Measurements from ENCODE around the gene CALB2.

The CALB2 gene

DNA sequence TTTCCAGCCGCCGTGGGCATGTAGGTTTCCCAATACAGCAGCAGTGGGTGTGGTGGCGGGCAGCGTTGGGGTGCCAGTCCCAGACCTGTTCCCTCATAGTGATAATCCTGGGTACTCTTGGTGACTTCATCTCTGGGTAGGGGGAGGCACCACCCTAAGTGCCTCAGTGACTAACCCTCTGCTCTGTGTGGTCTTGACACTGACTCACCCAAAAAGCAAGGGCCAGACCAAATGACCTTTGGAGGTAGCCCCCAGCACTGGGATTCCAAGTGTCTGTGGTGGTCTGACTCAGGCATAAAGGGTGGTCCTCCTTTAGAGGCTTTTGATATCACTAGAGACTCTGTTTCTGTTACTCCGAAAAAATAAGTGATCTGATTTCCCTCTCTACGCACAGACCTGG is 908 bp downstream of the CALB2 start:
- Histone ChIP-seq H3K9me3 (ENCODE audit: insufficient read depth, low read length) (no peaks in the 10 kb centered on the region), H3K4me3 (ENCODE audit: insufficient read depth, low read length, poor library complexity, severe bottlenecking) (no peak overlapping the region), H4K20me1 (ENCODE audit: low read depth, low read length) (no peaks in the 10 kb centered on the region), H3K4me2 (ENCODE audit: low read depth, low read length, poor library complexity, severe bottlenecking) (no peak overlapping the region), H3K9ac (ENCODE audit: low read length) (no peak overlapping the region), H3K27me3 (ENCODE audit: low read length) (no peaks in the 10 kb centered on the region), H3K36me3 (ENCODE audit: low read length) (no peaks in the 10 kb centered on the region), H3K9me2 (replicated peaks; ENCODE audit: insufficient read depth, low read length) (no peaks in the 10 kb centered on the region), H3K79me2 (ENCODE audit: insufficient read depth, low read length) (no peaks in the 10 kb centered on the region), H2AFZ (ENCODE audit: low read depth, low read length, severe bottlenecking) (no peak overlapping the region), H3F3A (ENCODE audit: insufficient read depth) (no peaks in the 10 kb centered on the region), H3K27ac (ENCODE audit: low read depth, low read length) (no peak overlapping the region)
- TF ChIP-seq, protein P1, sequence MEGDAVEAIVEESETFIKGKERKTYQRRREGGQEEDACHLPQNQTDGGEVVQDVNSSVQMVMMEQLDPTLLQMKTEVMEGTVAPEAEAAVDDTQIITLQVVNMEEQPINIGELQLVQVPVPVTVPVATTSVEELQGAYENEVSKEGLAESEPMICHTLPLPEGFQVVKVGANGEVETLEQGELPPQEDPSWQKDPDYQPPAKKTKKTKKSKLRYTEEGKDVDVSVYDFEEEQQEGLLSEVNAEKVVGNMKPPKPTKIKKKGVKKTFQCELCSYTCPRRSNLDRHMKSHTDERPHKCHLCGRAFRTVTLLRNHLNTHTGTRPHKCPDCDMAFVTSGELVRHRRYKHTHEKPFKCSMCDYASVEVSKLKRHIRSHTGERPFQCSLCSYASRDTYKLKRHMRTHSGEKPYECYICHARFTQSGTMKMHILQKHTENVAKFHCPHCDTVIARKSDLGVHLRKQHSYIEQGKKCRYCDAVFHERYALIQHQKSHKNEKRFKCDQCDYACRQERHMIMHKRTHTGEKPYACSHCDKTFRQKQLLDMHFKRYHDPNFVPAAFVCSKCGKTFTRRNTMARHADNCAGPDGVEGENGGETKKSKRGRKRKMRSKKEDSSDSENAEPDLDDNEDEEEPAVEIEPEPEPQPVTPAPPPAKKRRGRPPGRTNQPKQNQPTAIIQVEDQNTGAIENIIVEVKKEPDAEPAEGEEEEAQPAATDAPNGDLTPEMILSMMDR (IDR thresholded peaks at IDR 0.05; ENCODE audit: insufficient read depth, low read length, poor library complexity, severe bottlenecking), result no peak
- TF ChIP-seq EZH2phosphoT487 (conservative IDR thresholded peaks at IDR 0.05; ENCODE audit: low read length), result no peak

DNA sequence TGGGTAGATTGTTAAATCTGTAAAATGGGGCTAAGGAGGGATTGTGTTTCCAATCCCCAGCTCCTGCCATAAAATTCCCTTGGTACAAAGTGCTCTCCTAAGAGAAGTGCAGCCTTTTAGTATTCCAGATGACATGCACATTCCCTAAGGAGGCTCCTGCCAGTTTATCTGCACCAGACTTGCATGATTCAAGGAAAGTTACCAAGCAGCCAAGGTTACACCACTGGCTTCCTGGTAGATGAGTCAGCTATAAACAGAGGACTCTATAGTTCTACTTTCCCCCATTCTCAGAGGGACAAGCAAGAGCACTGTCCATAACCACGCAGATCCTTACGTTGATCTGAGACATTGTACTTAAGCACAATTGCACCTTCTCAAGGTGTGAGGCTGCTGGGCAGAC is 1.9 kb downstream of the CALB2 start:
- no peak overlapping the region for H3K9ac ChIP-seq (ENCODE audit: low read length)
- H3K36me3 ChIP-seq (ENCODE audit: low read length), result no peaks in the 10 kb centered on the region
- TF ChIP-seq EZH2phosphoT487 (conservative IDR thresholded peaks at IDR 0.05; ENCODE audit: low read length), result no peak
- TF ChIP-seq, protein P1 (IDR thresholded peaks at IDR 0.05; ENCODE audit: insufficient read depth, low read length, poor library complexity, severe bottlenecking), result no peak
- H3K27me3 ChIP-seq (ENCODE audit: low read length), result no peaks in the 10 kb centered on the region
- H3K9me2 ChIP-seq (replicated peaks; ENCODE audit: insufficient read depth, low read length), result no peaks in the 10 kb centered on the region
- H3K27ac ChIP-seq (ENCODE audit: low read depth, low read length), result no peak overlapping the region
- no peak overlapping the region for H2AFZ ChIP-seq (ENCODE audit: low read depth, low read length, severe bottlenecking)
- no peak overlapping the region for H3K4me3 ChIP-seq (ENCODE audit: insufficient read depth, low read length, poor library complexity, severe bottlenecking)
- H4K20me1 ChIP-seq (ENCODE audit: low read depth, low read length), result no peaks in the 10 kb centered on the region
- no peak overlapping the region for H3K4me2 ChIP-seq (ENCODE audit: low read depth, low read length, poor library complexity, severe bottlenecking)
- no peaks in the 10 kb centered on the region for H3F3A ChIP-seq (ENCODE audit: insufficient read depth)
- no peaks in the 10 kb centered on the region for H3K9me3 ChIP-seq (ENCODE audit: insufficient read depth, low read length)
- H3K79me2 ChIP-seq (ENCODE audit: insufficient read depth, low read length), result no peaks in the 10 kb centered on the region

DNA sequence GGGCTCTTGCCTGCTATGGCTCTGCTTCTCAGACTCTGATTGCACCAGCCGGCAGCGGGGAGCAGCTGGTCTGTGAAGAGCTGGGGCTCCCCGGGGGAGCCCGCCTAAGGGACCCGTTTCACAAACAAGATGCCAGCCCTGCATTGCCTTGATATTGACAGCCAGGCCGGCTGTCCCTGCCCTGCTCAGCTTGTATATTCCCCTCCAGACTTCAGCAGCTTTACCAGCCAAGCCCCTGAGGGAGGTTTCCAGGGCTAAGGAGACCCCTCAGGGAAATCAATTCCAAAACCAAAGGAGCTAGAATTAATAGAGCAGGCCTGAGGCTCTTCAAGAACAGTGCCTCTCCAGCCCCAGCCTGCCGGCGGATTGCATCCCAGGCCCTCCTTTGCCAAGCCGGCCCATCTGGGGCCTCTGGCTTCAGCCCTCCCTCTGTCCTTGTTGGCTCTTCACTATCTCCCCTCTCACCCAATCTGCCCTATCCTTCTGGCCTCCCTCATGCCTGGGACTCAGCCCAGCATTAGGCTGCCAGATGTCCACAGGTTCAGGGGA is 5.7 kb downstream of the CALB2 start:
- Histone ChIP-seq H3K27me3 (ENCODE audit: low read length) (no peaks in the 10 kb centered on the region), H3K9me3 (ENCODE audit: insufficient read depth, low read length) (no peaks in the 10 kb centered on the region), H3K9ac (ENCODE audit: low read length) (no peak overlapping the region), H3F3A (ENCODE audit: insufficient read depth) (no peaks in the 10 kb centered on the region), H3K4me2 (ENCODE audit: low read depth, low read length, poor library complexity, severe bottlenecking) (no peak overlapping the region), H2AFZ (ENCODE audit: low read depth, low read length, severe bottlenecking) (no peak overlapping the region), H3K9me2 (replicated peaks; ENCODE audit: insufficient read depth, low read length) (no peaks in the 10 kb centered on the region), H3K79me2 (ENCODE audit: insufficient read depth, low read length) (no peaks in the 10 kb centered on the region), H4K20me1 (ENCODE audit: low read depth, low read length) (no peaks in the 10 kb centered on the region), H3K36me3 (ENCODE audit: low read length) (no peaks in the 10 kb centered on the region), H3K27ac (ENCODE audit: low read depth, low read length) (no peak overlapping the region), H3K4me3 (ENCODE audit: insufficient read depth, low read length, poor library complexity, severe bottlenecking) (no peak overlapping the region)
- TF ChIP-seq EZH2phosphoT487 (conservative IDR thresholded peaks at IDR 0.05; ENCODE audit: low read length), result no peak
- TF ChIP-seq, protein P1 (IDR thresholded peaks at IDR 0.05; ENCODE audit: insufficient read depth, low read length, poor library complexity, severe bottlenecking), result no peak

Data from SU-DHL-6 (cell line).